Measurements from ENCODE around the gene GIMAP8.

DNA sequence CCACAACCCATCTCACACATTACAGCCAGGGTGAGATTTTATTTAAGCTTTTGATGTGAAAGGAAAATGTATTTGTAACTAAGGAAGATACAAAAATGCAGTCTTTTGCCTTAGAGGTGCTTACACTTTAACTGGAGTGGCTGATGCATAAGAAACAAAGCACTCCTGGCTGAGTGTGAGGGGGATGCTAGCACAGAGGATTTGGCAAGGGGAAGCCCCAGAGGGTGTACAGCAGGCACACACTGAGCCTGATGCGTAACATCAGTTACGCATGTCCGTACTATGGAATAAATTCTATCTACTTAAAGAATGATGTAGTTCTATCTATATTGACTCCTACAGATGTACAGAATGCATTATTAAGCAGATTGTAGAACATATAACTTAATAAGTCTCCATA lies 17.8 kb downstream of the GIMAP8 start:
- TF ChIP-seq, protein P1, sequence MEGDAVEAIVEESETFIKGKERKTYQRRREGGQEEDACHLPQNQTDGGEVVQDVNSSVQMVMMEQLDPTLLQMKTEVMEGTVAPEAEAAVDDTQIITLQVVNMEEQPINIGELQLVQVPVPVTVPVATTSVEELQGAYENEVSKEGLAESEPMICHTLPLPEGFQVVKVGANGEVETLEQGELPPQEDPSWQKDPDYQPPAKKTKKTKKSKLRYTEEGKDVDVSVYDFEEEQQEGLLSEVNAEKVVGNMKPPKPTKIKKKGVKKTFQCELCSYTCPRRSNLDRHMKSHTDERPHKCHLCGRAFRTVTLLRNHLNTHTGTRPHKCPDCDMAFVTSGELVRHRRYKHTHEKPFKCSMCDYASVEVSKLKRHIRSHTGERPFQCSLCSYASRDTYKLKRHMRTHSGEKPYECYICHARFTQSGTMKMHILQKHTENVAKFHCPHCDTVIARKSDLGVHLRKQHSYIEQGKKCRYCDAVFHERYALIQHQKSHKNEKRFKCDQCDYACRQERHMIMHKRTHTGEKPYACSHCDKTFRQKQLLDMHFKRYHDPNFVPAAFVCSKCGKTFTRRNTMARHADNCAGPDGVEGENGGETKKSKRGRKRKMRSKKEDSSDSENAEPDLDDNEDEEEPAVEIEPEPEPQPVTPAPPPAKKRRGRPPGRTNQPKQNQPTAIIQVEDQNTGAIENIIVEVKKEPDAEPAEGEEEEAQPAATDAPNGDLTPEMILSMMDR (IDR thresholded peaks at IDR 0.05) = no peak
- no peak for TF ChIP-seq POLR2A (IDR thresholded peaks at IDR 0.05)

All from heart left ventricle (tissue), 13 donors.